ENCODE results near the gene INTS15.

Gene INTS15

GRCh38 chr7:6639032-6639431, 49.2 kb downstream of the INTS15 start:
- H3K27me3 ChIP-seq (ENCODE audit: low read depth, low read length) = no peaks in the 10 kb centered on the region
- peaks cover 14 to 36% of the 10 kb centered on the region in 2 donors for H3K36me3 ChIP-seq (ENCODE audit: control insufficient read depth in 1 of 2, insufficient read depth in 2 of 2, low read length in 2 of 2)
- peak overlapping the region in 1 of 2 donors; percentile 86 for H3K4me3 ChIP-seq (ENCODE audit: low read depth in 1 of 2, low read length in 2 of 2)
- H3K4me1 ChIP-seq (ENCODE audit: control insufficient read depth in 1 of 2, insufficient read depth in 2 of 2, low read length in 2 of 2) = peaks cover 5 to 27% of the 10 kb centered on the region in 2 donors
- no peaks in the 10 kb centered on the region for H3K9me3 ChIP-seq (ENCODE audit: control insufficient read depth in 1 of 2, low read length in 2 of 2)
- no peak overlapping the region for H3K27ac ChIP-seq (ENCODE audit: low read length)

GRCh38 chr7:6639627-6640026, 49.8 kb downstream of the INTS15 start:
- H3K36me3 ChIP-seq (ENCODE audit: control insufficient read depth in 1 of 2, insufficient read depth in 2 of 2, low read length in 2 of 2) = peaks cover 16 to 42% of the 10 kb centered on the region in 2 donors
- H3K9me3 ChIP-seq (ENCODE audit: control insufficient read depth in 1 of 2, low read length in 2 of 2) = no peaks in the 10 kb centered on the region
- no peaks in the 10 kb centered on the region for H3K27me3 ChIP-seq (ENCODE audit: low read depth, low read length)
- H3K4me1 ChIP-seq (ENCODE audit: control insufficient read depth in 1 of 2, insufficient read depth in 2 of 2, low read length in 2 of 2) = peaks cover 5 to 27% of the 10 kb centered on the region in 2 donors
- no peak overlapping the region for H3K27ac ChIP-seq (ENCODE audit: low read length)
- H3K4me3 ChIP-seq (ENCODE audit: low read depth in 1 of 2, low read length in 2 of 2) = no peak overlapping the region

GRCh38 chr7:6640246-6640721, 50.5 kb downstream of the INTS15 start:
- peaks cover 21 to 49% of the 10 kb centered on the region in 2 donors for H3K36me3 ChIP-seq (ENCODE audit: control insufficient read depth in 1 of 2, insufficient read depth in 2 of 2, low read length in 2 of 2)
- no peaks in the 10 kb centered on the region for H3K9me3 ChIP-seq (ENCODE audit: control insufficient read depth in 1 of 2, low read length in 2 of 2)
- H3K4me1 ChIP-seq (ENCODE audit: control insufficient read depth in 1 of 2, insufficient read depth in 2 of 2, low read length in 2 of 2) = peaks cover 5 to 27% of the 10 kb centered on the region in 2 donors
- H3K27ac ChIP-seq (ENCODE audit: low read length) = no peak overlapping the region
- no peak overlapping the region for H3K4me3 ChIP-seq (ENCODE audit: low read depth in 1 of 2, low read length in 2 of 2)
- no peaks in the 10 kb centered on the region for H3K27me3 ChIP-seq (ENCODE audit: low read depth, low read length)

GRCh38 chr7:6641305-6642035, 51.6 kb downstream of the INTS15 start:
- H3K9me3 ChIP-seq (ENCODE audit: control insufficient read depth in 1 of 2, low read length in 2 of 2) = no peaks in the 10 kb centered on the region
- peaks cover 21 to 53% of the 10 kb centered on the region in 2 donors for H3K36me3 ChIP-seq (ENCODE audit: control insufficient read depth in 1 of 2, insufficient read depth in 2 of 2, low read length in 2 of 2)
- H3K27me3 ChIP-seq (ENCODE audit: low read depth, low read length) = no peaks in the 10 kb centered on the region

DNA sequence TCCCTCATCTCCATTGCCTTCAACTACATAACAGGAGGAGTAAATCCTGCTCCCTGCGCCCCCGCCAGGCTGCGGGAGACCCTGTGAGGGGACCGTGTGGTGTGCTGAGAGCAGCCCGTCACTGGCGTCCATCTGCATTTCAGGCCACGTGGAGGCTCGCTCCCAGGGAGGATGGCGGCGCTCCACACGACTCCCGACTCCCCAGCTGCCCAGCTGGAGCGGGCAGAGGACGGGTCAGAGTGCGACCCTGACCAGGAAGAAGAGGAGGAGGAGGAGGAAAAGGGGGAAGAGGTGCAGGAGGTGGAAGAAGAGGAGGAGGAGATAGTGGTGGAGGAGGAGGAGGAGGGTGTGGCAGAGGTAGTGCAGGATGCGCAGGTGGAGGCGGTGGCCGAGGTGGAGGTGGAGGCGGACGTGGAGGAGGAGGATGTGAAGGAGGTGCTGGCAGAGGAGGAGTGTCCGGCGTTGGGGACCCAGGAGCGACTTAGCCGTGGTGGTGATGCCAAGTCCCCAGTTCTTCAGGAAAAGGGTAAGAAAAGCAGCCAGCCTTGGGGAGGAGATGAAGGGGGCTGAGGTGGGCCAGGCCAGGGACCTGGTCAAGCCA, 52.5 kb downstream of the INTS15 start:
- H3K4me3 ChIP-seq (ENCODE audit: low read depth in 1 of 2, low read length in 2 of 2) = no peak overlapping the region
- H3K9me3 ChIP-seq (ENCODE audit: control insufficient read depth in 1 of 2, low read length in 2 of 2) = no peaks in the 10 kb centered on the region
- peaks cover 23 to 61% of the 10 kb centered on the region in 2 donors for H3K36me3 ChIP-seq (ENCODE audit: control insufficient read depth in 1 of 2, insufficient read depth in 2 of 2, low read length in 2 of 2)
- no peak overlapping the region for H3K27ac ChIP-seq (ENCODE audit: low read length)
- peaks cover 5 to 20% of the 10 kb centered on the region in 2 donors for H3K4me1 ChIP-seq (ENCODE audit: control insufficient read depth in 1 of 2, insufficient read depth in 2 of 2, low read length in 2 of 2)
- H3K27me3 ChIP-seq (ENCODE audit: low read depth, low read length) = no peaks in the 10 kb centered on the region

More at GRCh38 chr7:6641305-6642035, 51.6 kb downstream of the INTS15 start:
- Histone ChIP-seq H3K27ac (ENCODE audit: low read length) (no peak overlapping the region), H3K4me3 (ENCODE audit: low read depth in 1 of 2, low read length in 2 of 2) (no peak overlapping the region), H3K4me1 (ENCODE audit: control insufficient read depth in 1 of 2, insufficient read depth in 2 of 2, low read length in 2 of 2) (peaks cover 5 to 21% of the 10 kb centered on the region in 2 donors)

GRCh38 chr7:6642861-6643640, 53.2 kb downstream of the INTS15 start:
- Histone ChIP-seq H3K27ac (ENCODE audit: low read length) (no peak overlapping the region), H3K9me3 (ENCODE audit: control insufficient read depth in 1 of 2, low read length in 2 of 2) (no peaks in the 10 kb centered on the region), H3K4me3 (ENCODE audit: low read depth in 1 of 2, low read length in 2 of 2) (no peak overlapping the region), H3K4me1 (ENCODE audit: control insufficient read depth in 1 of 2, insufficient read depth in 2 of 2, low read length in 2 of 2) (peaks cover 5 to 17% of the 10 kb centered on the region in 2 donors), H3K36me3 (ENCODE audit: control insufficient read depth in 1 of 2, insufficient read depth in 2 of 2, low read length in 2 of 2) (peaks cover 23 to 68% of the 10 kb centered on the region in 2 donors), H3K27me3 (ENCODE audit: low read depth, low read length) (no peaks in the 10 kb centered on the region)

- H3K27ac ChIP-seq (ENCODE audit: low read length) = no peak overlapping the region
- no peaks in the 10 kb centered on the region for H3K27me3 ChIP-seq (ENCODE audit: low read depth, low read length)
- H3K9me3 ChIP-seq (ENCODE audit: control insufficient read depth in 1 of 2, low read length in 2 of 2) = no peaks in the 10 kb centered on the region
- H3K4me1 ChIP-seq (ENCODE audit: control insufficient read depth in 1 of 2, insufficient read depth in 2 of 2, low read length in 2 of 2) = peaks cover 0 to 7% of the 10 kb centered on the region in 2 donors
- no peak overlapping the region for H3K4me3 ChIP-seq (ENCODE audit: low read depth in 1 of 2, low read length in 2 of 2)
- peaks cover 23 to 78% of the 10 kb centered on the region in 2 donors for H3K36me3 ChIP-seq (ENCODE audit: control insufficient read depth in 1 of 2, insufficient read depth in 2 of 2, low read length in 2 of 2)
Observed at GRCh38 chr7:6643915-6644625, 54.2 kb downstream of the INTS15 start.

GRCh38 chr7:6644728-6645127, 54.9 kb downstream of the INTS15 start:
- no peaks in the 10 kb centered on the region for H3K9me3 ChIP-seq (ENCODE audit: control insufficient read depth in 1 of 2, low read length in 2 of 2)
- peaks cover 23 to 84% of the 10 kb centered on the region in 2 donors for H3K36me3 ChIP-seq (ENCODE audit: control insufficient read depth in 1 of 2, insufficient read depth in 2 of 2, low read length in 2 of 2)
- H3K27ac ChIP-seq (ENCODE audit: low read length) = no peak overlapping the region
- H3K27me3 ChIP-seq (ENCODE audit: low read depth, low read length) = no peaks in the 10 kb centered on the region
- H3K4me1 ChIP-seq (ENCODE audit: control insufficient read depth in 1 of 2, insufficient read depth in 2 of 2, low read length in 2 of 2) = peaks cover 0 to under 1% of the 10 kb centered on the region in 2 donors
- no peak overlapping the region for H3K4me3 ChIP-seq (ENCODE audit: low read depth in 1 of 2, low read length in 2 of 2)

- no peaks in the 10 kb centered on the region for H3K4me1 ChIP-seq (ENCODE audit: control insufficient read depth in 1 of 2, insufficient read depth in 2 of 2, low read length in 2 of 2)
- H3K36me3 ChIP-seq (ENCODE audit: control insufficient read depth in 1 of 2, insufficient read depth in 2 of 2, low read length in 2 of 2) = peaks cover 27 to 90% of the 10 kb centered on the region in 2 donors
- no peaks in the 10 kb centered on the region for H3K27me3 ChIP-seq (ENCODE audit: low read depth, low read length)
Observed at GRCh38 chr7:6646465-6646864, 56.6 kb downstream of the INTS15 start.

GRCh38 chr7:6647080-6647479, 57.3 kb downstream of the INTS15 start:
- Histone ChIP-seq H3K4me3 (ENCODE audit: low read depth in 1 of 2, low read length in 2 of 2) (no peak overlapping the region), H3K27ac (ENCODE audit: low read length) (no peak overlapping the region), H3K36me3 (ENCODE audit: control insufficient read depth in 1 of 2, insufficient read depth in 2 of 2, low read length in 2 of 2) (peaks cover 24 to 90% of the 10 kb centered on the region in 2 donors), H3K4me1 (ENCODE audit: control insufficient read depth in 1 of 2, insufficient read depth in 2 of 2, low read length in 2 of 2) (no peaks in the 10 kb centered on the region), H3K9me3 (ENCODE audit: control insufficient read depth in 1 of 2, low read length in 2 of 2) (no peaks in the 10 kb centered on the region), H3K27me3 (ENCODE audit: low read depth, low read length) (no peaks in the 10 kb centered on the region)

More at GRCh38 chr7:6646465-6646864, 56.6 kb downstream of the INTS15 start:
- H3K4me3 ChIP-seq (ENCODE audit: low read depth in 1 of 2, low read length in 2 of 2) = no peak overlapping the region
- H3K9me3 ChIP-seq (ENCODE audit: control insufficient read depth in 1 of 2, low read length in 2 of 2) = no peaks in the 10 kb centered on the region
- H3K27ac ChIP-seq (ENCODE audit: low read length) = no peak overlapping the region
